GM18858 (cell line): Measurements from ENCODE around the gene RAB27A.
"Not testable (repeated sequence)": the region's sequence is repeated elsewhere in the genome, so short reads cannot be mapped to it uniquely, and the experiment has no call there.

Source experiments
- ATAC-seq: cut with Tn5 transposase; IDR thresholded peaks from one replicate; pipeline ENCODE4 v1.9.1; 2021; ENCODE audit not compliant: unreplicated experiment

RAB27A gene

DNA sequence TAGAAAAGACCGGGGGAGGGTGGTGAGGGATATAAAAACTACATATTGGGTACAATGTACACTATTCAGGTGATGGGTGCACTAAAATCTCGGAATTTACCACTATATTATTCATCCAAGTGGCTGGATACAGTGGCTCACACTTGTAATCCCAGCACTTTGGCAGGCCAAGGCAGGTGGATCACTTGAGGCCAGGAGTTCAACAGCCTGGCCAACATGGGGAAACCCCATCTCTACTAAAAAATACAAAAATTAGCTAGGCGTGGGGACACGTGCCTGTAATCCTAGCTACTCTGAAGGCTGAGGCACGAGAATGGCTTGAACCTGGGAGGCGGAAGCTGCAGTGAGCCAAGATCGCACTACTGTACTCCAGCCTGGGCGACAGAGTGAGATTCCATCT is 37.4 kb downstream of the RAB27A start:
- ATAC-seq: not testable (repeated sequence)

DNA sequence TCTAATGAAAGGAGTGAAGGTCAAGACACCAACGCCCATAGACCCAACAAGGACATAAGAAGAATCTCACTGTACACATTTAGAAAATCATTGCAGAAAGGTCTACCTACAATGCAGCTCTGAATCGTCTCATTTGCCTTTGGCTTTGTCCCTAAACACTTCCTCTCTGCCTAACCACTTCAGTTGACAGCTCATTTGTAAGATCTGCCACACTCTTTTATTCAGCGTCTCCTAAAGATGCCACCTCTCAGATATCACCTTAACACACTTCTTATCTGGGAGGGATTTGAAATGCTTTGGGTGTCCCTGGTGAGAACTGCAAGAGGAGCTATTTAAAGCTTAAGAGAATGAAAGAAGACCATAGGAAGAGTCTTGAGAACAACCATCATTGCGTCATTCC is 38.7 kb downstream of the RAB27A start:
- ATAC-seq: no peak

DNA sequence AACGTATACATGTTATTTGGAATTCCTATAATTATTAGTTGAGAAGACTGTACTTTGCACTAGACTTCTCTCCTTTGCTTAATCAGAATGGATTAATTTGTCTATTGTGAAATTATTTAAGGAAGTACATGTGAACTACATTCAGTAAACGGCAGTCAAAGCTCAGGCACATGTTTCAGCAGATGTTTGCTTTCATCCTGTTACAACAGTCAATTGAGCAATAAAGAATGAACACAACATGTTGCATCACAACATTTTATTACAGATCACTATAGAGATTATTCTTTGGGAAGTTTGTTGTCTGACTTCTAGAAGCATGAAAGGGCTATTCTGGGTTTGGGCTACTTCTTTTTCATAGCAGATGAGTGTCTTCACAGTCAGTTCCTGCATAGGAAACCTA is 39.2 kb downstream of the RAB27A start:
- no peak for ATAC-seq

DNA sequence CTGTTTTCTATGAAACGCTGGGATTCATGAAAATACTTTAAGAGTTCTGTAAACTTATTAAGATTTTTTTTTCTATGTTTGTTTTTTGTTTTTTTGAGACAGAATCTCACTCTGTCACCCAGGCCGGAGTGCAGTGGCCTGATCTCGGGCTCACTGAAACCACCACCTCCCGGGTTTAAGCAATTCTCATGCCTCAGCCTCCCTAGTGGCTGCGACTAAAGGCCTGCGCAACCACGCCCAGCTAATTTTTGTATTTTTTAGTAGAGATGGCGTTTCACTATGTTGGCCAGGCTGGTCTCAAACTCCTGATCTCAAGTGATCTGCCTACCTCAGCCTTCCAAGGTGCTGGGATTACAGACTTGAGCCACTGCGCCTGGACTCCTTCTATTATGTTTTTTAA is 39.7 kb downstream of the RAB27A start:
- not testable (repeated sequence) for ATAC-seq

DNA sequence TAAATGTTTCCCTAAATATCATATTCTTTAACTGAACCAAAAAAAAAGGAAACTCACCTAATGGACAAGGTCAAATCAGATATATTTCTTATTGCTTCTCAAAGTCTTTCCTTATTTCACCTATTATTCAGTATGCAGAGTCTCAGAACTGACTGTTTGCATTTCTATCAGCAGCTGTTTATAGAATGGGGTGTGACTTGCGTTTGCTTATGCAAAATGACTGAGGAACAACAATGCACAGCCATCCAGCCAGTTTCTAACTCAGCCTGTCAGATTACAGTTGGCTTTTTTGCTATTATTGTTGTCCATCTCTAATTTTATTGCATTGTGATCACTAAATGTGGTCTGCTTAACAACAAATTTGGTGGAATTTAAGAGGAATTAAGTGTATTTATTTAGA is 40.7 kb downstream of the RAB27A start:
- no peak for ATAC-seq

DNA sequence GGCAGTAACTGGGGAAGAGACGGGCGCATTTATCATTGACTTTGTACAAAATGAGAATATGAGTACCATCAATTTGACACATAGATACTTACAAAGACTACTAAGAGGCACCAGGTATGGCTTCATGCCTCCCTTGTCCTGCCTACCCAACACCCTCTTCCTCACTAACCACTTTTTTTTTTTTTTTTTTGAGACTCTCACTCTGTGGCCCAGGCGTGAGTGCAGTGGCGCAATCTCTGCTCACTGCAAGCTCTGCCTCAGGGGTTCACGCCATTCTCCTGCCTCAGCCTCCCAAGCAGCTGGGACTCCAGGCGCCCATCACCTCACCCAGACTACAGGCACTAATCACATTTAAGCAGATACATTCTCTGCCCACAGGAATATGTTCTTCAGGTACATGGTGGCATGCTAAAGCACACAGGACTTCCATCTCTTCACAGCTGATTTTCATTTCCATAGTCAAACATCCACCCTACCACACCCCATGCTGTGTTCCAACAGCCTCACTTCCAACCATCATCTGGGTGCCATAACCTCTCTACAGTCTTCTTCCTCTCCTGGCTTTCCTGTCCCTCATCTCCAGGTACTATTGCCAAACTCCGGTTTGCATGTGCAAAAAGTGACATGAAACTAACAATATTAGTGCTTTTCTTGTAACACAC is 41.7 kb downstream of the RAB27A start:
- ATAC-seq: no peak

DNA sequence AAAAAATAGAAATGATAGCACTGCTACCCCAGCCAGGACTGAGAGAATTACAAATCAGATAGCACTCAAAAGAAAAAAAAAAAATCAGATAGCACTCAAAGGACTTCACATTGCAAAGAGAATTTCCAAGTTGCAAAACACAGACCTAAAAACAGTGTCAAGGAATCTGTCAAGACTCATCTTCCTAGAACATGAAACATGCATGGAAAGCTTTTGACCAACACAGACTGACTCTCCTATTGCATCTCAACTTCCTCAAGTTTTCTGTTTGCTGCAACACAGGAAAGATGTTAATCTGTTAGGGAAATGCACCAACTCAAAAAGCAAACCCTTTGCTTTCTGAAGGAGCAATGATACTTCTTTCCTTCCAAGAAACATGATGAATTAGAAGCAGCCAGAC is 42.3 kb downstream of the RAB27A start:
- no peak for ATAC-seq

DNA sequence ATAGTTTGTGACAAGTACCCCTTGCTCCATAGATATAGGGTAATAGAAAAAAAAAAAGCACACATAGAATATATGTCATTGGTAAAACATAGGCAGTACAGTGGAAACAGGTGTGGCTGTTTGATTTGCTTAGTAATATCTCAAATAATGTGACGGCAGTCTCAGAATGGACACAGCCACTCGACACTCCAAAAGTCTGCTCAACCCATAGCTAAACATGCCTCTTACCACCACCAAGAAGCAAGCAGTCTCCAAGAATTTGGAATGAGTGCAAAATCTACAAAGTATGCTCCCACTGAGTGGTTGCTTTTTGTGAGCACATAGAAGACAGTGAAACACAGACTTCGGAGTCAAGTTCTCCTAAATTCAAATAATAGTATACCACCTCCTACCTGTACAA is 43.0 kb downstream of the RAB27A start:
- ATAC-seq: no peak

DNA sequence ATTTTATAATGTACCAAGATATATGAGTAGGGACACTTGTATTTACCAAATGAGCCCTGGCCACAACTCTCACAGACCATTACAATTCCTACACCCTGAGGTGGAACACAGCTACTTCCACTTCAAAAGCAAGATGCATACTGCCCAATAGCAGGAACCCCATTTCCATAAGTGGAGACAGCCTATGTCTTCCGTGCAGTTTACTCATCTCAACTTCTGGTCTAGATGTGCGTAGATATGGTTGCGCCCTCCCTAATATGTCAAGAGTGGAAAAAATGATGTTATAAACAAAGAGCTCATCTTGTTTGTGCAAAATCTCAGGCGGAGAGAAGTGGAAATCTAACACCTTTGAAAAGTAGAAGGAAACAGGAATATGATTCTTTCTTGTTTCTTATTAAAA is 44.6 kb downstream of the RAB27A start:
- no peak for ATAC-seq

DNA sequence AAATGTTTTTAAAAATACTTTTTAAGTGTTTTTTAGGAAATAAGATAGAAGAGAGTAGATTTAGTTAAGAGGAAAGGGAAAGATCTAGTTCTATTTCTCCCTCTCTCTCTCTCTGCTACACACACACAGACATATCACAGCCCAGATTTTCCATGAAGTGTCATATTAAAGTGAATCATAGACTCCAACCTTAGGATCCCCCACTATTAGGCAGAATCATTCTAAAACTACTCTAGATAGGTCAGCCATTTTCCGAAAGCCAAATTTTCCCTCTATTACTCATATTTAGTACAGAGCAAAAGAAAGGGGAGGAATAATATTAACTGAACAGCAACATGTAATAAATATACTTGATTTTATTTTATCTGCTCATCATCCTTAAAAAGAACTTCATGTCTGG is 47.7 kb downstream of the RAB27A start:
- no peak for ATAC-seq

DNA sequence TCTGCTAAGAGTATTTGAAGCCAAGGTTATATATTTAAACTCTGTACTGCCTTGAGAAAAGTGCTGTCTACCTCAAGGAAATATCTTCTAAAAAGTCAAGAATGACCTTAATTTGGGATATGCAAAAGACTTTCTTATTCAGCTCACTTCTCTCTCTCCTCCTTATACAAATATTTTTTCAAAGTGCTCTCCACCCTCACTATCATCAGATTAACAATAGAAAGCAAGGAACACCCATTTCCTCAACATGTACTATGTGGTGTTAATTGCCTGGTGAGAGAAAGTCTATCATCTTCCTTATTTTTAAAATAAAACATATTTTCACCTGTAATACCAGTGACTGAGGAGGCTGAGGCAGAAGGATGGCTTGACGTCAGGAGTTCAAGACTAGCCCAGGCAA is 48.4 kb downstream of the RAB27A start:
- no peak for ATAC-seq

DNA sequence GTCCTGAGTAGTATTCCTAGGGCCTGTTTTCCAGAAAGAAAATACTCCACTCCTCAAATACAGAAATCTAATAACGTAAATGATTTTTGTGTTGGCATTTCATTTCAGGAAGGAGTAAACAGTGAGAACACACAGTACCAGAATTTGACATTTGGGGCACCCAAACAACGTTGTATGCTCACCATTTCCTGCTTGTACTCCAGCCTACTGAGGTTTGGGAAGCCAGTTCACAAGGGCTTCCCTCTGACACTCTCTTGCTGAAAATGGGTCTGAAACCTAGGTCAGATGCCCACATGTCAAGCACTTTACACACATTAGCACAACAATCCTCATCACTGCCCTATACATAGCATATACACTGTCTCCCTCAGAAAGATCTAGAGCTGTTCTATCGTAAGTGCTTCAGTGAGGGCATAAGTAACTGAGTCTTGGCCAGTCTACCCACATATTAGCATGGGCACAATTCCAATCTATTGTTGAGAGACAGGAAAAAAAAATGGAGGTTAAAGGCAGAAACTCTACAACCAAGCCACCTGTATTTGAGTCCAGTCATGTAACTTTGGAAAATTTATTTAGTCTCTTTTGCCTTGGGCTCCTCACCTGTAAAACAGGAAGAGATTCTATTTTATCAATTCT is 49.4 kb downstream of the RAB27A start:
- ATAC-seq: no peak

DNA sequence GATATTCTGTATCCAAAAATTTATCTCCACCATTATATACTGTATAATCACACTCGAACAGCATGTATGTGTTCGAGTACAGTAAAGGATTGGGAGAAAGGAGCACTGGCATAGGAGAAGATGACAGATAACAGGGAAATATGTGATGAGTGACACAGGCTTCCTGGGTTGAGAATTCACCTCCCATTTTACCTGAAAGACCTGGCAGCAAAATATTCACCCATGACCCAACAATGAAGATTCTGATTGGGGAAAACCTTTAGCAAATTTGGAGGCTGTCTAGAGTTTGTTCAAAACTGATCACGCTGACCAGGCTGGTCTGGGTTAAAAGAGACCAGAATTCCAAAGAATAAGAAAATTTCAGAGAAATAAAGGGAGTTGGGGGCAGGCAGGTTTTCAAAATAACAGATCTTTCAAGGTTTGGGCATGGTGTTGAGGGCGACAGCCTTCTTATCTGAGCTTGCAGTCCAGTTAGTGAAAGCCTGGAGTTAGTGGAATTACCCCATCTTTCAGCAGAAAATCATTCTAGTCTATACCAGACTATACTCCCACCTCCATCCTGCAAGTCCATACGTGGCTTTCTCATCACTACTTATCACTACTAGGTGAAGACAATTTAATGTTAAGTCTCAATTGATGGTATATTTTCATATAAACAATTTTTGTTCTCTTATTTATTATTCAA is 50.0 kb downstream of the RAB27A start:
- ATAC-seq: no peak

DNA sequence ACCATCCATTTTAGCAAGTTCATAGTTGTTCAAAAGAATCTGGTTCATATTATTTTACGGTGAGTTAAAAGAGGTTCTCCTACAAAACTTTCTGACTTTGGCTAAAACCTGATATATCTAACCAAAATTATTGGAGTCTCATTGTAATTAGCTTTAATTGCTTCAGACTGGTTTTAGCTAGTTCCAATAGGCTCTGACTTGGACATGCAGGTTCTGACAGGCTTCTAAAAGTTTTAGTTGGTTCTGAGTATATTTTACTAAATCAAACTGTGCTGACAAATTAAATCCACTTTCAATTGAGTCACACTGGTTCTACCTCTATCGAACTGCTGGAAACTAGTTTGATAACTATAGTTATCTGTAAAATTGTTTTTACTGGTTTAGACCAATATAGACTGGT is 50.7 kb downstream of the RAB27A start:
- ATAC-seq: no peak

DNA sequence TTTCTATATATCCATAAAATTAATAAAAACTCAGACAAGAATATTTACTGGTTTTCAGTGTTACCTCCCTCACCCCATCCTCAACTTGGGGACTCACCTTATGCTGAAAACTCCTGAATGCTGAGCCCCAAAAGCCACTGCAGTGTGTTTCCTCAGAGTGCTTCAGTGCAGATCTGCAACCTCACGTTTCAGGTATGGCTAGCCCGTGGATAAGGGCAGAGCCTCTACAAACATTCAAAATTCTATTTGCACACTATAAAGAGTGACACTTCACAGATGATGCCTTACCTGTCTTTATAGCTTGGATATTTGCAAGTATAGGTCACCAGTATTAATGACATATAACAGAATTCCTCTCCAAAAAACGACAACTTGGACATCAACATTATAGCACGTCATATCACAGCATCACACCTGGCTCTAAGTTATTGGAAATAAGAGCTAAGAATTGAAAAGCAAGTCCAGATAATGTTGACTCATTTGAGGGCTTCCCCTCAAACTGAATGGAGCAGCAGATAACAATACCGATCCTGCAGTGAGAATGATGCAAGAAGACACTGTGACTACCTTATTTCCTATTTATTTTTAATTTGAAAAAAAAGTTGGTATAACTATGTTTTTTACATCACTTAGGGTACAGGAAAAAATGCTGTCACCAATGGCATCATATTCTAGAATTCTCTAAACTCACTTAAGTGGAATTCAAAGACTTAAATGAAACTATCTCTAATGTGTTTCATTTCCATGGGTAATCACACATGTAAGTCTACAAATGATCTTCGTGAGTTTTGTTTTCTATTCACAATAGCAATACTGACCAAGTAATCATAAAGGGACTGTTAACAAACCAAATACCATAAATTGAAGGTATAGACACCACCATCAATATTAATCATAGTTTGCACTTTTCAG is 52.1 kb downstream of the RAB27A start:
- ATAC-seq: no peak

DNA sequence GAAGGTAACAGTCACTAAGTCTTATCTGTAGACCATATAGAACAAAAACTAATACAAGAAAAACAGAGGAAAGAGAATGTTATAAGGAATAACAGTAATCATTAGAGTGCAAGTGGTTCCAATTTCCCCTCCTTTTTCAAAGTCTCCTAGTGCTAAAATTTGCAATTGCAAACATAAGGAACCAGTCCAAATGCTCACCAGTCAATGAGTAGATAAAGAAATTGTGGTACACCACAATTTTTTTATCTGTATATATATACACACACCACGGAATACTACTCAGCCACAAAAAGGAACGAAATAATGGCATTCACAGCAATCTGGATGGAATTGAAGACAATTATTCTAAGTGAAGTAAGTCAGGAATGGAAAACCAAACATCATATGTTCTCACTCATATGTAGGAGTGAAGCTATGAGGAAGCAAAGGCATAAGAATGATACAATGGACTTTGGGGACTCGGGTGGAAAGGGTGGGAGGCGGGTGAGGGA is 54.0 kb downstream of the RAB27A start:
- no peak for ATAC-seq

DNA sequence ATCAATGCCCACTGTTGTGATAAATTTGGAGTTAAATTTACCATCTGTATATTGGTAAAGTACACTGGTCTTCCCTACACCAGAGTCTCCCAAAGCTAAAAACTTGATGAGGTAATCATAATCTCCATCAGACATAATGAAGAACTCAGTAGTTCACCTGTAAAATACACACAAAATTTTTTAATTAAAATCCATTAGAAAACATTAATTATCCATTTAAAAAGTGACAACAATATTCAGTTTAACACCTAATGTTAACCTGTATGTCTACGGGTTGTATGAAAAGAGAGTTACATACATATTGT is 54.9 kb downstream of the RAB27A start:
- no peak for ATAC-seq

DNA sequence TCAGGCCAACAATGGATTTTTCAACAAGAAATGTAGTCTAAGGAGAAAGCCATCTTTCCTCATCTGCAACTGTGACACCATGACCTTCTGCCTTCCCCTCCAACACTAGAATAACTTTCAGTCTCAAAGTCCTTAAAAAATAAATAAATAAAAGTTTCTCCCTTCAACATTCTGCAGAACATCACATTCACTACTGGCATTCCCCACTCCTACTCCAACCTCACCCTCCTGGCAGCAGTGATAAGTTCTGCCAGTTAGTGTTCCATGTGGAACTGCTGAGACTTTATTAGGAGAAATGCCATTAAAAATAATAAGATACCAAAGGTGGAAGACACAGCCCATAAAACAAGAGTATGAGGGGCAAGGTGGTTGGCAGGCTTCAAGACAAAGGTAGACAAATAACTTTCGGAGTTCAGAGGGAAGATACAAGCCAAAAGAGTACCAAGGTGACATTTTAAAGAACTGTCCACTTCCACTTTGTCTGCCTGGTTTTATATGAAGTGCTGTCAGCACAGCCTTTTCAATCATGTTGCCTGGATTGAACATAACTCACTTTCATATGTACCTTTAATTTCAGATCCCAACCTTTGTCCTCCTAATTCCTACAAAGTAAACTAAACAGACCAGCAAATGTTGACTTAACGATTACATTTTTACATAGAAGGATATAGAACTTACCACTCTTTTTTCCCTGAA is 55.4 kb downstream of the RAB27A start:
- ATAC-seq: no peak

DNA sequence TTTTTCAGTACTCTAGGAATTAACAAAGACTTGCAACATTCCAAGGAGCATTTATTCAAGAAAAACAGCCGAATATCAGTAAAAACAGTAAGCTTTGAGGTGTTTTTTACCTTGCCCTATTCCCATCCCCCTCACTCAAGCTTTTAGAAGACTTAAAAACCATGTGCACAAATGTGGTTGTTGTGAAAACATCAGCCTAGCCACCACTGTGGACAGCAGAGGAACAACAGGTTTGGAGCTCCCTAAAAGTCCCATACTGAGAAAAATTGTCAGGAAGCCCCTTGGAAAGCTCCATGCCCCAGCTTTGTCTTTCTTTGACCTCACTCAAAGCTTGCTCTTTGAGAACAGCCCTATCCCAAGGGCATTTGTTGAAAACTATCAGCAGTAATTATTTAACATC is 58.2 kb downstream of the RAB27A start:
- no peak for ATAC-seq

DNA sequence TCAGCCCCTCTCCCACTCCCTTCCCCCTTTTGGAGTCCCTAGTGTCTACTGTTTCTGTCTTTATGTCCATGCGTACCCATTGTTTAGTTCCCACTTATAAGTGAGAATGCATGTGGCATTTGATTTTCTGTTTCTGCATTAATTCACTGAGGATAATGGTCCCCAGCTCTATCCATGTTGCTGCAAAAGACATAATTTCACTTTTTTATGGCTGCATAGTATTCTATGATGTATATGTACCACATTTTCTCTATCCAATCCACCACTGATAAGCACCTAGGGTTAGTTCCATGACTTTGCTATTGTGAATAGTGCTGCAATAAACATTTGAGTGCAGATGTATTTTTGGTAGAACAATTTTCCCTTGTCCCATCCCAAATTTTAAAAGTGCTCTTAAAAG is 58.7 kb downstream of the RAB27A start:
- ATAC-seq: no peak
